Measurements from ENCODE around the gene TUBGCP2.

The TUBGCP2 gene

GRCh38 chr10:133312769-133313145, 4.1 kb upstream of the TUBGCP2 start:
- ChIA-PET POLR2A (no interaction called here), CTCF (interaction anchor here (4.2 kb wide), 1 partner anchor 16 kb away, joined by 35 read pairs; no protein-coding TSS in a partner anchor)
- DNase-seq (ENCODE audit: low read depth, low spot score), result no peak
- no peak overlapping the region for H3K4me3 ChIP-seq (ENCODE audit: low read depth, low read length)
- TF ChIP-seq CTCF (IDR thresholded peaks at IDR 0.05; ENCODE audit: insufficient read depth, low read length, missing control alignments), result no peak

- TF ChIP-seq CTCF (IDR thresholded peaks at IDR 0.05; ENCODE audit: insufficient read depth, low read length, missing control alignments), result no peak
- POLR2A ChIA-PET, result no interaction called here
- no peak overlapping the region for H3K4me3 ChIP-seq (ENCODE audit: low read depth, low read length)
- CTCF ChIA-PET, result interaction anchor here (1.1 to 4.2 kb wide), 2 partner anchors 16 to 17 kb away, joined by 3 to 35 read pairs; no protein-coding TSS in a partner anchor
- no peak for DNase-seq (ENCODE audit: low read depth, low spot score)
Observed at GRCh38 chr10:133312016-133312768, 3.5 kb upstream of the TUBGCP2 start.

- no peak for TF ChIP-seq CTCF (IDR thresholded peaks at IDR 0.05; ENCODE audit: insufficient read depth, low read length, missing control alignments)
- DNase-seq (ENCODE audit: low read depth, low spot score), result no peak
- CTCF ChIA-PET, result interaction anchor here (0.9 to 1.1 kb wide), 3 partner anchors 18 to 298 kb away, joined by 3 read pairs; no protein-coding TSS in a partner anchor
- POLR2A ChIA-PET, result no interaction called here
- no peak overlapping the region for H3K4me3 ChIP-seq (ENCODE audit: low read depth, low read length)
Observed at GRCh38 chr10:133311570-133311969, 2.9 kb upstream of the TUBGCP2 start.

- POLR2A ChIA-PET, result no interaction called here
- CTCF ChIA-PET, result interaction anchor here (0.9 to 2.2 kb wide), 6 partner anchors 8 to 409 kb away, joined by 3 to 10 read pairs (median 4); no protein-coding TSS in a partner anchor
- H3K4me3 ChIP-seq (ENCODE audit: low read depth, low read length), result no peak overlapping the region
- DNase-seq (ENCODE audit: low read depth, low spot score), result no peak
- TF ChIP-seq CTCF (IDR thresholded peaks at IDR 0.05; ENCODE audit: insufficient read depth, low read length, missing control alignments), result no peak
Observed at GRCh38 chr10:133310789-133311188, 2.1 kb upstream of the TUBGCP2 start.

- TF ChIP-seq CTCF (IDR thresholded peaks at IDR 0.05; ENCODE audit: insufficient read depth, low read length, missing control alignments), result no peak
- H3K4me3 ChIP-seq (ENCODE audit: low read depth, low read length), result no peak overlapping the region
- no peak for DNase-seq (ENCODE audit: low read depth, low spot score)
- POLR2A ChIA-PET, result no interaction called here
- CTCF ChIA-PET, result interaction anchor here (0.9 to 2.2 kb wide), 5 partner anchors 9 to 408 kb away, joined by 3 to 10 read pairs (median 4); no protein-coding TSS in a partner anchor
Observed at GRCh38 chr10:133310399-133310755, 1.7 kb upstream of the TUBGCP2 start.

GRCh38 chr10:133309720-133310398, 1.2 kb upstream of the TUBGCP2 start:
- DNase-seq (ENCODE audit: low read depth, low spot score), result no peak
- ChIA-PET CTCF (interaction anchor here (0.9 to 2.2 kb wide), 4 partner anchors 9 to 408 kb away, joined by 3 to 10 read pairs (median 6); no protein-coding TSS in a partner anchor), POLR2A (no interaction called here)
- TF ChIP-seq CTCF (IDR thresholded peaks at IDR 0.05; ENCODE audit: insufficient read depth, low read length, missing control alignments), result no peak
- H3K4me3 ChIP-seq (ENCODE audit: low read depth, low read length), result no peak overlapping the region

All from AG04449 (cell line).